ENCODE results near the gene GAK. TPM values are rescaled to one million over a fixed set of nuclear protein-coding genes. Genes with fewer than 3 reads are reported as not detected.

GAK gene
- total RNA-seq, 4 donors from 2014 or later = 64.8 to 73.9 (median 70.6) TPM

DNA sequence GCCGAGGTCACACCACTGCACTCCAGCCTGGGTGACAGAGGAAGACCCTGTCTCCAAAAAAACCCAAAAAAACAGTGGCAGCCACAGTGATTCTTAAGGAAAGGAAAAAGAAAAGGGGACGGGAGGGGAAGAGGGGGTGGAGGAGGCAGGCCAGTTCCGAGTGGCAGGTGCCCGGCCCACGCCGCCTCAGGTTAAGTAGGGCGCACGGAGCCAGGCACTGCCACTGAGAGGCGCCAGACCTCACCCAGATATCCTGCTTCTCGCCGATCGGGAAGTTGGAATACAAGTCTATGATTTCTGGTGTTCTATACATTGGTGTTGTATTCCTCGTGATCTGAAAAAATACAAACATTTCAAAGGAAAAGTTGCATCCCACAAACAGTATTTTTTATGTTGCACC, 35.9 kb downstream of the GAK start:
- 92% methylated on average over 13 of the region's 13 CpGs for WGBS
- intact Hi-C loops (cut with DNase I) = no loop called here
- peaks cover 52 to 95% (median 79%) of the 10 kb centered on the region in 4 donors for H3K36me3 ChIP-seq
- H3K4me1 ChIP-seq = no peaks in the 10 kb centered on the region
- no peak for DNase-seq (ENCODE audit: extremely low spot score)
- H3K9me3 ChIP-seq = no peaks in the 10 kb centered on the region
- no peak overlapping the region for H3K4me3 ChIP-seq
- H3K27ac ChIP-seq (replicated peaks in 1 of 4) = no peak overlapping the region
- no peak for TF ChIP-seq POLR2A (IDR thresholded peaks at IDR 0.05; ENCODE audit: low read depth)
- TF ChIP-seq, protein P1, sequence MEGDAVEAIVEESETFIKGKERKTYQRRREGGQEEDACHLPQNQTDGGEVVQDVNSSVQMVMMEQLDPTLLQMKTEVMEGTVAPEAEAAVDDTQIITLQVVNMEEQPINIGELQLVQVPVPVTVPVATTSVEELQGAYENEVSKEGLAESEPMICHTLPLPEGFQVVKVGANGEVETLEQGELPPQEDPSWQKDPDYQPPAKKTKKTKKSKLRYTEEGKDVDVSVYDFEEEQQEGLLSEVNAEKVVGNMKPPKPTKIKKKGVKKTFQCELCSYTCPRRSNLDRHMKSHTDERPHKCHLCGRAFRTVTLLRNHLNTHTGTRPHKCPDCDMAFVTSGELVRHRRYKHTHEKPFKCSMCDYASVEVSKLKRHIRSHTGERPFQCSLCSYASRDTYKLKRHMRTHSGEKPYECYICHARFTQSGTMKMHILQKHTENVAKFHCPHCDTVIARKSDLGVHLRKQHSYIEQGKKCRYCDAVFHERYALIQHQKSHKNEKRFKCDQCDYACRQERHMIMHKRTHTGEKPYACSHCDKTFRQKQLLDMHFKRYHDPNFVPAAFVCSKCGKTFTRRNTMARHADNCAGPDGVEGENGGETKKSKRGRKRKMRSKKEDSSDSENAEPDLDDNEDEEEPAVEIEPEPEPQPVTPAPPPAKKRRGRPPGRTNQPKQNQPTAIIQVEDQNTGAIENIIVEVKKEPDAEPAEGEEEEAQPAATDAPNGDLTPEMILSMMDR (IDR thresholded peaks at IDR 0.05) = no peak
- TF ChIP-seq POLR2AphosphoS5 (IDR thresholded peaks at IDR 0.05) = no peak
- H3K27me3 ChIP-seq = no peaks in the 10 kb centered on the region

DNA sequence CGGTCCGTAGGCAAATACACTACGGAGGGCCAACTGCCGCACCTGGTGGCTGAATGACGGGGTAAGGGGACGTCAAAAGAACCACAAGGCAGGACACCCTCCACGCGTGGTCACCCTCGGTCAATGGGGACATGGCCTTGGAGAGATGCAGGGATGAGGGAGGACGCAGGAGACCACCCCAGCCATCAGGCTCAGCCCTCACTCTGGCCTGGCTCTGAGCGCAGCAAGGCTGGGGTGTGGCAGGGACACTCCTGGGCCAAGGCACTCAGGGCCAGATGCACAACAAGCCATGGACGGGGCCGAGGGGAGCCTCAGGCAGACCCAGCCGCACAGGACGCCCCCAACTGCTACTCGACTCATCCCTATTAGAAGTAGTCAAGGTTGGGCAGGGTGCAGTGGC, 36.5 kb downstream of the GAK start:
- WGBS = 98% methylated on average over 9 of the region's 16 CpGs
- no peak for DNase-seq (ENCODE audit: extremely low spot score)
- intact Hi-C loops (cut with DNase I) = no loop called here
- Histone ChIP-seq H3K4me3 (no peak overlapping the region), H3K4me1 (no peaks in the 10 kb centered on the region), H3K36me3 (peaks cover 54 to 93% (median 82%) of the 10 kb centered on the region in 4 donors), H3K27ac (replicated peaks in 1 of 4) (no peak overlapping the region), H3K27me3 (no peaks in the 10 kb centered on the region), H3K9me3 (no peaks in the 10 kb centered on the region)
- TF ChIP-seq, protein P1 (IDR thresholded peaks at IDR 0.05) = no peak
- no peak for TF ChIP-seq EP300 (IDR thresholded peaks at IDR 0.05)
- TF ChIP-seq POLR2A (IDR thresholded peaks at IDR 0.05; ENCODE audit: low read depth) = no peak
- TF ChIP-seq POLR2AphosphoS5 (IDR thresholded peaks at IDR 0.05) = no peak

DNA sequence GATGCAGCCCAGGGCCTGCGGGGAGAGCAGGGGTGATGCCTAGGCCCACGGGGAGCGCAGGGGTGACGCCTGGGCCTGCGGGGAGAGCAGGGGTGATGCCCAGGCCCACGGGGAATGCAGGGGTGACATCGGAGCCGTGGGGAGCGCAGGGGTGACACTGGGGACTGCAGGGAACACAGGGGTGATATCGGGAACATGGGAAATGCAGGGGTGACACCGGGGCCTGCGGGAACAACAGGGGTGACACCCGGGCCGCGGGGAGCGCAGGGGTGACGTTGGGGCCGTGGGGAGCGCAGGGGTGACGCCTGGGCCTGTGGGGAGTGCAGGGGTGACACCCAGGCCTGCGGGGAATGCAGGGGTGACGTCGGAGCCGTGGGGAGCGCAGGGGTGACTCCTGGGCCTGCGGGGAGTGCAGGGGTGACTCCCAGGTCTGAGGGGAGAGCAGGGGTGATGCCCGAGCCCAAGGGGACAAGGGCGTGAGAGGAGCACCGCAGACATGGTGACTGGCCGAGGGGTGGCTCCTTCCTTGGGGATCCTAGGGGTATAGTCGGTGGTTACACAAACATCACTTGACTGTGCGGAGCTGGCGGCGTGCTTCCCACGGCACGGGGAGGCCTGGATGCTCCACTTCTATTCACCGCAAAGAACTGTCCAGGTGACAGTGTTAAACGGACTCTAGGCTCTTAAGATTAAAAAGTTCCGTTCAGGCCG, 38.0 kb downstream of the GAK start:
- Histone ChIP-seq H3K36me3 (peaks cover 66 to 93% (median 87%) of the 10 kb centered on the region in 4 donors), H3K4me1 (no peaks in the 10 kb centered on the region), H3K27ac (replicated peaks in 1 of 4) (no peak overlapping the region), H3K9me3 (no peaks in the 10 kb centered on the region), H3K27me3 (no peaks in the 10 kb centered on the region), H3K4me3 (no peak overlapping the region)
- intact Hi-C loops (cut with DNase I) = no loop called here
- TF ChIP-seq POLR2AphosphoS5 (IDR thresholded peaks at IDR 0.05) = no peak
- TF ChIP-seq, protein P1 (IDR thresholded peaks at IDR 0.05) = no peak
- DNase-seq (ENCODE audit: extremely low spot score) = no peak
- 91% methylated on average over 39 of the region's 40 CpGs for WGBS

DNA sequence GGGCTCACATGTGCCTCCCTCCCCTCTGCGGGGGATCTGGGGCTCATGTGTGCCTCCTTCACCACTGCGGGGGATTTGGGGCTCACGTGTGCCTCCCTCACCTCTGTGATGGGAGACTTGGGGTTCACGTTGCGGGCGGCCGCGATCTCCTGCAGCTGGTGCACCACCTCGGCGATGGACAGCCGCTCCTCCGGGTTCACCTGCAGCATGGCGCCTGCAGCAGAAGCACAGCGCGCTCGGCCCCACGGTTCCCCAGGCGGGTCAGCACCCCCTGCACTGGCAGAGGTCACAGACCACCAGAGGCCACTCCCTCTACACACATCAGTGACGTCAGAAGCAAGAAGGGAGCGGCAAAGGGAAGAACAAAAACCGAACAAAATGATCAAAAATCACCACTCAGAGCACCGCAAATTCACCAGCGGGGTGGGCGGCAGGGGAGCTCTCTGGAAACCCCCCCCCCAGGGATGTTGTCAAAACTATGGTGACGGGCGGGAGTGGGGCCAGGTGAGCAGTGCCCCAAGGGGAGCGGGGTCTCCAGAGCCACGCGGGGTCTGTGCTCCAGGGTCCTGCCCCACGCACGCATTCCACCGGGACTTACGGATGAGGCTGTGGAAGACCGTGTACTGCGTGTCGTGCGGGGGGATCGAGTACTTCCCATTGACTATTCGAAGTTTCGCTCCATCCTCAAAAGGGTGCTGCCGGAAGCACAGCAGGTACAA, 38.7 kb downstream of the GAK start:
- no peaks in the 10 kb centered on the region for H3K9me3 ChIP-seq
- no peak for DNase-seq (ENCODE audit: extremely low spot score)
- no peaks in the 10 kb centered on the region for H3K27me3 ChIP-seq
- 94% methylated on average over 31 of the region's 41 CpGs for WGBS
- no peak overlapping the region for H3K27ac ChIP-seq (replicated peaks in 1 of 4)
- intact Hi-C loops (cut with DNase I) = no loop called here
- H3K4me3 ChIP-seq = no peak overlapping the region
- TF ChIP-seq POLR2AphosphoS5 (IDR thresholded peaks at IDR 0.05) (no peak), POLR2A (IDR thresholded peaks at IDR 0.05; ENCODE audit: low read depth) (no peak), EP300 (IDR thresholded peaks at IDR 0.05) (no peak)
- TF ChIP-seq, protein P1 (IDR thresholded peaks at IDR 0.05) = no peak
- peaks cover 73 to 96% (median 92%) of the 10 kb centered on the region in 4 donors for H3K36me3 ChIP-seq
- H3K4me1 ChIP-seq = no peaks in the 10 kb centered on the region

All from esophagus muscularis mucosa (tissue), 4 donors.